GM10266 (cell line): ENCODE data around the gene PDGFB.

Source experiments
- DNase-seq: peaks from one replicate; pipeline ENCODE4 v3.0.0; 2012; ENCODE audit errors: extremely low spot score
- CTCF ChIP-seq: IDR thresholded peaks from 2 replicates; pipeline ENCODE4 v1.5.1; 2012; ENCODE audit warnings: mild to moderate bottlenecking, low read depth; ENCODE audit not compliant: control insufficient read depth, insufficient read depth; ENCODE audit errors: missing control alignments

Gene PDGFB

GRCh38 chr22:39276440-39277141, 31.8 kb upstream of the PDGFB start:
- no peak for DNase-seq

GRCh38 chr22:39275814-39276439, 31.1 kb upstream of the PDGFB start:
- TF ChIP-seq CTCF = no peak
- no peak for DNase-seq

More at GRCh38 chr22:39276440-39277141, 31.8 kb upstream of the PDGFB start:
- no peak for TF ChIP-seq CTCF

GRCh38 chr22:39273950-39274887, 29.4 kb upstream of the PDGFB start:
- no peak for TF ChIP-seq CTCF
- DNase-seq = no peak

GRCh38 chr22:39270792-39271191, 26.0 kb upstream of the PDGFB start:
- no peak for TF ChIP-seq CTCF

GRCh38 chr22:39270280-39270679, 25.5 kb upstream of the PDGFB start:
- TF ChIP-seq CTCF = no peak

More at GRCh38 chr22:39270792-39271191, 26.0 kb upstream of the PDGFB start:
- no peak for DNase-seq

GRCh38 chr22:39269095-39269790, 24.5 kb upstream of the PDGFB start:
- no peak for DNase-seq
- no peak for TF ChIP-seq CTCF

More at GRCh38 chr22:39270280-39270679, 25.5 kb upstream of the PDGFB start:
- no peak for DNase-seq
